HL-60 (cell line): ENCODE data around the gene PRR23A.

Experiments used
- CTCF ChIP-seq: IDR thresholded peaks from one replicate; pipeline ENCODE4 v1.5.1; 2011; ENCODE audit warnings: low read length, control low read depth, inconsistent platforms; ENCODE audit not compliant: insufficient read depth
- POLR2AphosphoS5 ChIP-seq: IDR thresholded peaks from 2 replicates; pipeline ENCODE4 v1.6.1; 2012; ENCODE audit warnings: low read depth
- REST ChIP-seq: IDR thresholded peaks from 2 replicates; pipeline ENCODE4 v1.6.1; 2012; ENCODE audit warnings: low read depth; ENCODE audit not compliant: insufficient replicate concordance
- SPI1 ChIP-seq: IDR thresholded peaks from 2 replicates; pipeline ENCODE4 v1.6.1; 2012; ENCODE audit warnings: low read depth, mild to moderate bottlenecking, borderline replicate concordance

GRCh38 chr3:138962854-138963560 is 43.1 kb downstream of the PRR23A start:
- no peak for TF ChIP-seq CTCF
- no peak for TF ChIP-seq POLR2AphosphoS5
- TF ChIP-seq SPI1, result no peak
- no peak for TF ChIP-seq REST
